H9 (cell line): Measurements from ENCODE around the gene RAB11B. TPM values are rescaled to one million over a fixed set of nuclear protein-coding genes. Genes with fewer than 3 reads are reported as not detected.

Experiments used
- DNase-seq: peaks from one replicate; pipeline ENCODE4 v3.0.0-alpha.2; 2017
- H2AFZ ChIP-seq: one replicate; pipeline ENCODE4 v1.6.1; 2013; ENCODE audit warnings: mild to moderate bottlenecking, low read length, control low read depth, moderate library complexity
- H2AK5ac ChIP-seq: 2 replicates; pipeline ENCODE4 v1.6.1; 2013; ENCODE audit warnings: low read length, control low read depth, mixed read lengths; ENCODE audit not compliant: insufficient read length
- H2BK120ac ChIP-seq: one replicate; pipeline ENCODE4 v1.6.1; 2013; ENCODE audit warnings: low read depth, mild to moderate bottlenecking, low read length, control low read depth, inconsistent platforms; ENCODE audit not compliant: poor library complexity, severe bottlenecking
- H2BK12ac ChIP-seq: 2 replicates; pipeline ENCODE4 v1.6.1; 2013; ENCODE audit warnings: low read length, control low read depth, mixed read lengths, low read depth; ENCODE audit not compliant: insufficient read length
- H2BK15ac ChIP-seq: 2 replicates; pipeline ENCODE4 v1.6.1; 2013; ENCODE audit warnings: low read depth, low read length, control low read depth
- H2BK20ac ChIP-seq: one replicate; pipeline ENCODE4 v1.6.1; 2013; ENCODE audit warnings: low read depth, mild to moderate bottlenecking, low read length, control low read depth, inconsistent platforms; ENCODE audit not compliant: poor library complexity, severe bottlenecking
- H2BK5ac ChIP-seq: 2 replicates; pipeline ENCODE4 v1.6.1; 2013; ENCODE audit warnings: low read length, control low read depth, mixed read lengths; ENCODE audit not compliant: insufficient read length
- H3K14ac ChIP-seq: 2 replicates; pipeline ENCODE4 v1.6.1; 2013; ENCODE audit warnings: low read length, control low read depth; ENCODE audit not compliant: insufficient read depth
- H3K18ac ChIP-seq: 2 replicates; pipeline ENCODE4 v1.6.1; 2013; ENCODE audit warnings: low read depth, mild to moderate bottlenecking, mixed read lengths, low read length, control low read depth; ENCODE audit not compliant: insufficient read length
- H3K23ac ChIP-seq: 2 replicates; pipeline ENCODE4 v1.6.1; 2013; ENCODE audit warnings: low read length, control low read depth, mixed read lengths, low read depth; ENCODE audit not compliant: insufficient read length
- H3K23me2 ChIP-seq: 2 replicates; pipeline ENCODE4 v1.6.1; 2013; ENCODE audit warnings: low read depth, mild to moderate bottlenecking, mixed read lengths, low read length, control low read depth; ENCODE audit not compliant: insufficient read length, poor library complexity, severe bottlenecking
- H3K27ac ChIP-seq: 2 replicates; pipeline ENCODE4 v1.5.1; 2013; ENCODE audit warnings: low read length, control low read depth, mixed read lengths, low read depth; ENCODE audit not compliant: insufficient read length
- H3K27me3 ChIP-seq: 2 replicates; pipeline ENCODE4 v1.6.1; 2013; ENCODE audit warnings: low read length, control low read depth, inconsistent platforms; ENCODE audit not compliant: insufficient read depth
- H3K4ac ChIP-seq: 2 replicates; pipeline ENCODE4 v1.6.1; 2013; ENCODE audit warnings: low read depth, mild to moderate bottlenecking, control low read depth, inconsistent platforms, low read length, moderate library complexity
- H3K4me1 ChIP-seq: 2 replicates; pipeline ENCODE4 v1.6.1; 2013; ENCODE audit warnings: low read length, control low read depth, inconsistent platforms; ENCODE audit not compliant: insufficient read depth
- H3K4me2 ChIP-seq: 2 replicates; pipeline ENCODE4 v1.6.1; 2013; ENCODE audit warnings: low read length, control low read depth, mixed read lengths; ENCODE audit not compliant: insufficient read length, insufficient read depth
- H3K56ac ChIP-seq: 2 replicates; pipeline ENCODE4 v1.6.1; 2013; ENCODE audit warnings: low read depth, mild to moderate bottlenecking, mixed read lengths, low read length, control low read depth; ENCODE audit not compliant: insufficient read length
- H3K79me1 ChIP-seq: 2 replicates; pipeline ENCODE4 v1.6.1; 2013; ENCODE audit warnings: low read depth, mild to moderate bottlenecking, moderate library complexity, low read length, control low read depth, inconsistent platforms; ENCODE audit not compliant: insufficient read depth, poor library complexity, severe bottlenecking
- H3K79me2 ChIP-seq: 2 replicates; pipeline ENCODE4 v1.6.1; 2013; ENCODE audit warnings: low read length, control low read depth, inconsistent platforms; ENCODE audit not compliant: insufficient read depth
- H3K9ac ChIP-seq: 2 replicates; pipeline ENCODE4 v1.6.1; 2013; ENCODE audit warnings: low read length, control low read depth, mixed read lengths; ENCODE audit not compliant: insufficient read length; ENCODE audit errors: extremely low read depth
- H3K9me3 ChIP-seq: one replicate; pipeline ENCODE4 v1.6.1; 2013; ENCODE audit warnings: low read depth, low read length, inconsistent platforms; ENCODE audit not compliant: control insufficient read depth
- H3T11ph ChIP-seq: one replicate; pipeline ENCODE4 v1.6.1; 2013; ENCODE audit warnings: mild to moderate bottlenecking, low read length, control low read depth, inconsistent platforms
- H4K20me1 ChIP-seq: one replicate; pipeline ENCODE4 v1.6.1; 2013; ENCODE audit not compliant: control insufficient read depth, insufficient read length, insufficient read depth
- H4K5ac ChIP-seq: 2 replicates; pipeline ENCODE4 v1.6.1; 2013; ENCODE audit warnings: low read depth, mild to moderate bottlenecking, mixed read lengths, low read length, control low read depth; ENCODE audit not compliant: insufficient read length
- H4K8ac ChIP-seq: replicated peaks from 2 replicates; pipeline ENCODE4 v1.6.1; 2013; ENCODE audit warnings: low read length, control low read depth, mixed read lengths, low read depth; ENCODE audit not compliant: insufficient read length
- H4K91ac ChIP-seq: 2 replicates; pipeline ENCODE4 v1.6.1; 2013; ENCODE audit warnings: low read depth, mild to moderate bottlenecking, moderate library complexity, mixed read lengths, low read length, control low read depth; ENCODE audit not compliant: insufficient read length
- H3K27ac Mint-ChIP-seq, 3 experiments: 2 replicates in 2 of 3; 3 replicates in 1 of 3; pipeline ENCODE4 v1.8.0; 2020 to 2021; ENCODE audit warnings: mixed read lengths in 3 of 3, mild to moderate bottlenecking in 1 of 3, moderate library complexity in 1 of 3
- H3K27me3 Mint-ChIP-seq: 2 replicates; pipeline ENCODE4 v1.8.0; 2021; ENCODE audit warnings: low read depth, mild to moderate bottlenecking, moderate library complexity, mixed read lengths
- H3K36me3 Mint-ChIP-seq, 3 experiments: 2 replicates in 2 of 3; 3 replicates in 1 of 3; pipeline ENCODE4 v1.8.0; 2020 to 2021; ENCODE audit warnings: low read depth in 3 of 3, mixed read lengths in 3 of 3; ENCODE audit not compliant: insufficient read depth in 1 of 3
- H3K4me1 Mint-ChIP-seq, 2 experiments: 2 replicates each; pipeline ENCODE4 v1.8.0; 2020; ENCODE audit warnings: mixed read lengths in 2 of 2
- H3K4me3 Mint-ChIP-seq, 2 experiments: 2 replicates in 1 of 2; 3 replicates in 1 of 2; pipeline ENCODE4 v1.8.0; 2020 to 2021; ENCODE audit warnings: mild to moderate bottlenecking in 2 of 2, mixed read lengths in 2 of 2, moderate library complexity in 1 of 2
- H3K9me3 Mint-ChIP-seq, 2 experiments: 2 replicates in 1 of 2; 3 replicates in 1 of 2; pipeline ENCODE4 v1.8.0; 2020; ENCODE audit warnings: mild to moderate bottlenecking in 2 of 2, mixed read lengths in 2 of 2, moderate library complexity in 1 of 2
- WGBS: extraction: QIAGEN DNeasy Blood & Tissue Kit; methylation state at CpG from one replicate; pipeline ENCODE4 v1.1.7; 2013; ENCODE audit warnings: missing lambda C conversion rate, low lambda C conversion rate, mixed read lengths; ENCODE audit not compliant: insufficient read length; ENCODE audit errors: extremely low coverage; 5-methylcytosine and 5-hydroxymethylcytosine counted together
- total RNA-seq: library from RNA; stranded (reverse); gene quantifications from 2 replicates; pipeline ENCODE4 v1.2.1, GENCODE V29; 2021
- TF ChIP-seq, protein P1 (sequence below): fragments of 200-600 bp; sonication (generic); conservative IDR thresholded peaks from 3 replicates; pipeline ENCODE4 v1.8.0; 2021; ENCODE audit warnings: antibody characterized with exemption, mild to moderate bottlenecking

Gene RAB11B
- total RNA-seq, 1 experiment from 2014 or later: 106 TPM

- Histone ChIP-seq H2BK5ac (no peak overlapping the region), H2AFZ (no peak overlapping the region), H3K9ac (no peak overlapping the region), H2BK12ac (no peak overlapping the region), H3K14ac (no peak overlapping the region), H3K79me1 (no peaks in the 10 kb centered on the region), H4K20me1 (no peaks in the 10 kb centered on the region), H4K5ac (no peak overlapping the region), H3K4ac (no peak overlapping the region), H3K4me1 (peaks cover 4% of the 10 kb centered on the region; the same call in 1 of the 2 replicates), H3K27ac (no peak overlapping the region), H3K79me2 (no peaks in the 10 kb centered on the region), H3K27me3 (no peaks in the 10 kb centered on the region), H3K56ac (no peak overlapping the region), H4K91ac (no peak overlapping the region), H2BK15ac (no peak overlapping the region), H3K4me2 (no peak overlapping the region), H3K23ac (no peak overlapping the region), H2AK5ac (no peak overlapping the region), H3K23me2 (no peaks in the 10 kb centered on the region), H3T11ph (no peak overlapping the region), H3K18ac (no peak overlapping the region), H2BK20ac (no peak overlapping the region), H4K8ac (no peak overlapping the region), H2BK120ac (no peak overlapping the region), H3K9me3 (no peaks in the 10 kb centered on the region)
- TF ChIP-seq, protein P1, sequence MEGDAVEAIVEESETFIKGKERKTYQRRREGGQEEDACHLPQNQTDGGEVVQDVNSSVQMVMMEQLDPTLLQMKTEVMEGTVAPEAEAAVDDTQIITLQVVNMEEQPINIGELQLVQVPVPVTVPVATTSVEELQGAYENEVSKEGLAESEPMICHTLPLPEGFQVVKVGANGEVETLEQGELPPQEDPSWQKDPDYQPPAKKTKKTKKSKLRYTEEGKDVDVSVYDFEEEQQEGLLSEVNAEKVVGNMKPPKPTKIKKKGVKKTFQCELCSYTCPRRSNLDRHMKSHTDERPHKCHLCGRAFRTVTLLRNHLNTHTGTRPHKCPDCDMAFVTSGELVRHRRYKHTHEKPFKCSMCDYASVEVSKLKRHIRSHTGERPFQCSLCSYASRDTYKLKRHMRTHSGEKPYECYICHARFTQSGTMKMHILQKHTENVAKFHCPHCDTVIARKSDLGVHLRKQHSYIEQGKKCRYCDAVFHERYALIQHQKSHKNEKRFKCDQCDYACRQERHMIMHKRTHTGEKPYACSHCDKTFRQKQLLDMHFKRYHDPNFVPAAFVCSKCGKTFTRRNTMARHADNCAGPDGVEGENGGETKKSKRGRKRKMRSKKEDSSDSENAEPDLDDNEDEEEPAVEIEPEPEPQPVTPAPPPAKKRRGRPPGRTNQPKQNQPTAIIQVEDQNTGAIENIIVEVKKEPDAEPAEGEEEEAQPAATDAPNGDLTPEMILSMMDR: no peak
- H3K9me3 Mint-ChIP-seq: no peaks in the 10 kb centered on the region
- no peak overlapping the region for H3K4me3 Mint-ChIP-seq
- no peak overlapping the region for H3K27ac Mint-ChIP-seq
- H3K36me3 Mint-ChIP-seq: peaks cover 2 to 16% (median 11%) of the 10 kb centered on the region in 3 experiments; a peak in 4 of 7 replicates
- DNase-seq: no peak
- H3K27me3 Mint-ChIP-seq: peaks cover 24% of the 10 kb centered on the region
- H3K4me1 Mint-ChIP-seq: peaks cover 17 to 22% of the 10 kb centered on the region in 2 experiments
- WGBS: no CpG with 5 or more reads among the region's 19 CpGs
These were observed 19.8 kb upstream of the RAB11B start for GRCh38 chr19:8370176-8371010.
